Kidney epithelial cell (primary cell): ENCODE measurements around the gene SPEM3. TPM values are rescaled to one million over a fixed set of nuclear protein-coding genes. Genes with fewer than 3 reads are reported as not detected.

ENCODE experiments used
- DNase-seq: peaks from one replicate; pipeline ENCODE4 v3.0.0-alpha.2; 2010; ENCODE audit warnings: low read depth
- H3K27me3 ChIP-seq: 2 replicates; pipeline ENCODE4 v1.6.0; 2011; ENCODE audit warnings: low read length; ENCODE audit not compliant: control insufficient read depth, insufficient read depth
- H3K36me3 ChIP-seq: 2 replicates; pipeline ENCODE4 v1.5.1; 2011; ENCODE audit warnings: low read length; ENCODE audit not compliant: control insufficient read depth, insufficient read depth
- H3K4me3 ChIP-seq: 2 replicates; pipeline ENCODE4 v1.5.1; 2011; ENCODE audit warnings: low read depth, mild to moderate bottlenecking, control low read depth, low read length
- total RNA-seq: library from RNA; depleted of rRNA; stranded (reverse); fragments of >200 nt; gene quantifications from 2 replicates; pipeline ENCODE4 v1.2.3, GENCODE V29; 2015
- TF ChIP-seq, protein P1 (sequence below): IDR thresholded peaks from 2 replicates; pipeline ENCODE4 v1.5.1; 2011; ENCODE audit warnings: mild to moderate bottlenecking, moderate library complexity, low read length, control low read depth, inconsistent platforms; ENCODE audit not compliant: insufficient read depth, poor library complexity, severe bottlenecking

Gene SPEM3
- total RNA-seq, 1 donor from 2014 or later, result not detected

DNA sequence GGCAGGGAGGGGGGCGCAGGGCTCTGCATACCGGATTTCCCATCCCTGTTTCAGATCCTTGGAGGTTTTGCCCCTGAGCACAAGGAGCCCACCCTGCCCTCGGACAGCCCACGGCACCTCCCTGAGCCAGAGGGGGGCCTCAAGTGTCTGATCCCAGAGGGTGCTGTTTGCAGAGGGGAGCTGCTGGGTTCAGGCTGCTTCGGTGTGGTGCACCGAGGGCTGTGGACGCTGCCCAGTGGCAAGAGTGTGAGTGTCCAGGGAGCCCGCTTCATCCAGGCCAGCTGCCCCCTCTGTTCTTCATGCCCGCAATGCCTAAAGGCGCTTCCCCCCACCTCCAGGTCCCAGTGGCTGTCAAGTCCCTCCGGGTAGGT, 45.3 kb upstream of the SPEM3 start:
- TF ChIP-seq, protein P1, sequence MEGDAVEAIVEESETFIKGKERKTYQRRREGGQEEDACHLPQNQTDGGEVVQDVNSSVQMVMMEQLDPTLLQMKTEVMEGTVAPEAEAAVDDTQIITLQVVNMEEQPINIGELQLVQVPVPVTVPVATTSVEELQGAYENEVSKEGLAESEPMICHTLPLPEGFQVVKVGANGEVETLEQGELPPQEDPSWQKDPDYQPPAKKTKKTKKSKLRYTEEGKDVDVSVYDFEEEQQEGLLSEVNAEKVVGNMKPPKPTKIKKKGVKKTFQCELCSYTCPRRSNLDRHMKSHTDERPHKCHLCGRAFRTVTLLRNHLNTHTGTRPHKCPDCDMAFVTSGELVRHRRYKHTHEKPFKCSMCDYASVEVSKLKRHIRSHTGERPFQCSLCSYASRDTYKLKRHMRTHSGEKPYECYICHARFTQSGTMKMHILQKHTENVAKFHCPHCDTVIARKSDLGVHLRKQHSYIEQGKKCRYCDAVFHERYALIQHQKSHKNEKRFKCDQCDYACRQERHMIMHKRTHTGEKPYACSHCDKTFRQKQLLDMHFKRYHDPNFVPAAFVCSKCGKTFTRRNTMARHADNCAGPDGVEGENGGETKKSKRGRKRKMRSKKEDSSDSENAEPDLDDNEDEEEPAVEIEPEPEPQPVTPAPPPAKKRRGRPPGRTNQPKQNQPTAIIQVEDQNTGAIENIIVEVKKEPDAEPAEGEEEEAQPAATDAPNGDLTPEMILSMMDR, result no peak
- Histone ChIP-seq H3K27me3 (no peaks in the 10 kb centered on the region), H3K36me3 (no peaks in the 10 kb centered on the region), H3K4me3 (no peak overlapping the region)
- DNase-seq, result no peak

DNA sequence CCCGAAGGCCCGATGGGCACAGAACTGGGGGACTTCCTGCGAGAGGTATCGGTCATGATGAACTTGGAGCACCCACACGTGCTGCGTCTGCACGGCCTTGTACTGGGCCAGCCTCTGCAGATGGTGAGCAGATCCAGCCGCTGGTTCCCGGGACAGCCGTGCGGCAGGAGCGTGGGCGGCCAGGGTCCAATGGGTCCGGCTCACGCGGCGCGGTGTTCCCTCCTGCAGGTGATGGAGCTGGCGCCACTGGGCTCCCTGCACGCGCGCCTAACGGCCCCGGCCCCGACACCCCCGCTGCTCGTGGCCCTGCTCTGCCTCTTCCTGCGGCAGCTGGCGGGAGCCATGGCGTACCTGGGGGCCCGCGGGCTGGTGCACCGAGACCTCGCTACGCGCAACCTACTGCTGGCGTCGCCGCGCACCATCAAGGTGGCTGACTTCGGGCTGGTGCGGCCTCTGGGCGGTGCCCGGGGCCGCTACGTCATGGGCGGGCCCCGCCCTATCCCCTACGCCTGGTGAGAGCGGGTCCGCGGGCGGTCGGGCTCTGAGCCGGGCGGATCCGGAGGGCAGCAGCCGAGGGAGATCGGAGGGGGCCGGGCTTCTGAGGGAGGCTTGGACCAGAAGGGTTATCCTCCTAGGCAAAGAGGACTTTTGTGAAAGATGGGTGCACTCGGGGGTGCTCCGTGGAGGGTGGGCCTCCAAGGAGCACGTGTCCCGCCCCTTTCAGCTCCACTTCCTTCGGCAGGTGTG, 44.7 kb upstream of the SPEM3 start:
- TF ChIP-seq, protein P1, result no peak
- DNase-seq, result no peak
- peak overlapping the region; percentile 28 for H3K4me3 ChIP-seq

DNA sequence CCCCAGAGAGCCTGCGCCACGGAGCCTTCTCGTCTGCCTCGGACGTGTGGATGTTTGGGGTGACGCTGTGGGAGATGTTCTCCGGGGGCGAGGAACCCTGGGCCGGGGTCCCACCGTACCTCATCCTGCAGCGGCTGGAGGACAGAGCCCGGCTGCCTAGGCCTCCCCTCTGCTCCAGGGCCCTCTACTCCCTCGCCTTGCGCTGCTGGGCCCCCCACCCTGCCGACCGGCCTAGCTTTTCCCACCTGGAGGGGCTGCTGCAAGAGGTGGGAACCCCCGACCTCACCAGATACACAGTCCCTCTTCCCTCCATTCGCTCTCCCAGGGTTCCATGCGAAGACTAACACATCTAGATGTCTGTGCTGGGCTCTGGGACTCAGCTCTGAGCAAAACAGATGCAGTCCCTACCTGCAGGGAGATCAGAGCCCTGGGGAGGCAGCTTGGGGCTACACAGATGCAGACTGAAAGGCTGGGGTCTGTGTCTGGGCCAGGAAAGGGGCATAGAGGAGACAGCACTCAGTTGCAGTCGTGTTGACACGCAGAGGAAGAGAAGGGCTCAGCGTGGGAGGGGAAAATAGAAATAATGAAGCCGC, 44.1 kb upstream of the SPEM3 start:
- H3K27me3 ChIP-seq, result no peaks in the 10 kb centered on the region
- TF ChIP-seq, protein P1, result no peak
- peak overlapping the region; percentile 28 for H3K4me3 ChIP-seq
- no peak for DNase-seq
- H3K36me3 ChIP-seq, result no peaks in the 10 kb centered on the region

More for the DNA sequence above, 44.7 kb upstream of the SPEM3 start:
- H3K36me3 ChIP-seq, result no peaks in the 10 kb centered on the region
- H3K27me3 ChIP-seq, result no peaks in the 10 kb centered on the region

DNA sequence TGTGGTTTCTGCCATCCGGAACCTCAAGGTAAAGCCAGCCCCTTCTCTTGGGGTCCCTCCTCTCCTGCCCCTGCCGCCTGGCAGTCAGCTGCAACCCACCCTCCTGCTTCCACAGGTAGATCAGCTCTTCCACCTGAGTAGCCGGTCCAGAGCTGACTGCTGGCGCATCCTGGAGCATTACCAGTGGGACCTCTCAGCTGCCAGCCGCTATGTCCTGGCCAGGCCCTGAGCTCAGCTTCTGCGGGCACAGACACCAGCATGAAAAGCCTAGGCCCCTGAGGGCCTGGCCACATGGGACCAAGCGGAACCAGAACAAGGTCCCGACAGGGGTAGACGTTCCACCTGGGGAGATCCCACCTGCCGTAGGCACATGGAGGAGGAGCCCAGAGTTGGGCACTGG, 39.8 kb upstream of the SPEM3 start:
- Histone ChIP-seq H3K27me3 (no peaks in the 10 kb centered on the region), H3K36me3 (peaks cover 1% of the 10 kb centered on the region), H3K4me3 (no peak overlapping the region)
- TF ChIP-seq, protein P1, result no peak
- DNase-seq, result no peak

DNA sequence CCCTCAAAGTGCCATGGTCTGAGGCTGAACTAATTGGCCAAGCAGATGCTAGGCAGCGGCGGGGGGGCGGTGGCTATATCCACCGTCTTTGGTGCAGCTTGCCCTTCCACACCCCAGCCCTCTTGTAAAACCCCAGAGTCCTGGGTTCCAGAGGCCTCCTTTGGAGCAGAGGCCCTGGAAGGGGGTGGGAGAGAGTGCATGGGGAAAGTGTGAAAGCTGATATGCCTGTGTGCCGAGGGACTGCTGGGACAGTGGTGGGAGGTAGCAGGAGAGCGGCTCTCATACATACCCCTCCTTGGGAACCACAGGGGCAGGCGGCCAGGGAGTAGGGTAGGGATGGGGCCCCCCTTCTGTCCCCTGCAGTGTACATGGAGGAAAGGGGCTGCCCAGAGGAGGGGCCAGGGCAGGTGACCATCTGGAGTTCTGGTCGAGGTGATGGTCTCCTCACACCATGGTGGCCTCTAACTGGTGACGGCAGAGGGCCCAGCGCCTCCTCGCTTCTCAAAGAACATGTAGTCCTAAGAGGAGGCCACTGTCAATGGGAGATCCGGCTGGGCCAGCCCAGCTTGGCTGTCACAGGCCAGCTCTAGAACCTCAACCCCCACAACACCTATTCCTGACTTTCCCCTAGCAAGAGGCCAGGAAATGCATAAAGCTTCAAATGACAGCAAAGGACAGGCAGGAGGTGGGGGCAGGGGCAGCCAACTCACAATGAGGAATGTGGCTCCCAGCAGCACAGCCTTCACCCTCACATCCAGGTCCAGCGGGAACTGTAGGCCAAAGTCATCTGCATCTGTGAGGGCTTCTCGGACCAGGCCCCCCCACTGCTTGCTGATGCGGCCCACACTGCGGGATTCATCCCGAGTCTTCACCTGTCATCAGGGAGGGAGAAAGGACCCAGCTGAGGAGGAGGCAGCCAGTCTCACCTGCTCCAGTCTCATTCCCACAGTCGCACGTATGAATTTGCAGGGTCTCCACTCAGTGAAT, 38.4 kb upstream of the SPEM3 start:
- no peak for DNase-seq
- no peaks in the 10 kb centered on the region for H3K27me3 ChIP-seq
- TF ChIP-seq, protein P1, result no peak
- H3K36me3 ChIP-seq, result peaks cover 1% of the 10 kb centered on the region
- H3K4me3 ChIP-seq, result no peak overlapping the region
